ENCODE results near the gene METTL13.

DNA sequence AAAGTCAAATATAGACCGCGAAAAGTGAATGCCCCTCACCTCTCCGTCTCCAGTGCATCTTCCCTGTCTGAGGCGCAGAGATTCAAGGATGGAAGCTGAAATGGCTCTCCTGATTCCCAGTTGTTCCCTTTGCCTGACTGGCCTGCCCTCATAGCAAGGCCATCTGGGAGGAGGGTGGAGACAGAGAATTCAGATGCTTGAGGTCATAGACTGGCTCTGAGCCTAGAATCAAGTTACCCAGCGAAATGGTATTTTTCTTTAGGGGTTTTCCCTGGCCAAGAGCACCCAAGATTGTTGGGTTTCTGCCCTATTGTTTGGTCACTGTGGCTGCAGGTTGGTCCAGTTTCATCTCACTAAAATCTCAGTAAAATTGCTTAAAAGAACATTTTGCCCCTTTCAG, 7.2 kb downstream of the METTL13 start:
- TF ChIP-seq TCF7L2 (IDR thresholded peaks at IDR 0.05; ENCODE audit: low read depth, low read length) (no peak), POLR2AphosphoS5 (IDR thresholded peaks at IDR 0.05; ENCODE audit: low read depth, low read length) (no peak), SIN3A (IDR thresholded peaks at IDR 0.05; ENCODE audit: borderline replicate concordance, insufficient read depth, low read depth, low read length) (no peak)
- TF ChIP-seq, protein P1, sequence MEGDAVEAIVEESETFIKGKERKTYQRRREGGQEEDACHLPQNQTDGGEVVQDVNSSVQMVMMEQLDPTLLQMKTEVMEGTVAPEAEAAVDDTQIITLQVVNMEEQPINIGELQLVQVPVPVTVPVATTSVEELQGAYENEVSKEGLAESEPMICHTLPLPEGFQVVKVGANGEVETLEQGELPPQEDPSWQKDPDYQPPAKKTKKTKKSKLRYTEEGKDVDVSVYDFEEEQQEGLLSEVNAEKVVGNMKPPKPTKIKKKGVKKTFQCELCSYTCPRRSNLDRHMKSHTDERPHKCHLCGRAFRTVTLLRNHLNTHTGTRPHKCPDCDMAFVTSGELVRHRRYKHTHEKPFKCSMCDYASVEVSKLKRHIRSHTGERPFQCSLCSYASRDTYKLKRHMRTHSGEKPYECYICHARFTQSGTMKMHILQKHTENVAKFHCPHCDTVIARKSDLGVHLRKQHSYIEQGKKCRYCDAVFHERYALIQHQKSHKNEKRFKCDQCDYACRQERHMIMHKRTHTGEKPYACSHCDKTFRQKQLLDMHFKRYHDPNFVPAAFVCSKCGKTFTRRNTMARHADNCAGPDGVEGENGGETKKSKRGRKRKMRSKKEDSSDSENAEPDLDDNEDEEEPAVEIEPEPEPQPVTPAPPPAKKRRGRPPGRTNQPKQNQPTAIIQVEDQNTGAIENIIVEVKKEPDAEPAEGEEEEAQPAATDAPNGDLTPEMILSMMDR (IDR thresholded peaks at IDR 0.05): no peak
- TF ChIP-seq, protein P2, sequence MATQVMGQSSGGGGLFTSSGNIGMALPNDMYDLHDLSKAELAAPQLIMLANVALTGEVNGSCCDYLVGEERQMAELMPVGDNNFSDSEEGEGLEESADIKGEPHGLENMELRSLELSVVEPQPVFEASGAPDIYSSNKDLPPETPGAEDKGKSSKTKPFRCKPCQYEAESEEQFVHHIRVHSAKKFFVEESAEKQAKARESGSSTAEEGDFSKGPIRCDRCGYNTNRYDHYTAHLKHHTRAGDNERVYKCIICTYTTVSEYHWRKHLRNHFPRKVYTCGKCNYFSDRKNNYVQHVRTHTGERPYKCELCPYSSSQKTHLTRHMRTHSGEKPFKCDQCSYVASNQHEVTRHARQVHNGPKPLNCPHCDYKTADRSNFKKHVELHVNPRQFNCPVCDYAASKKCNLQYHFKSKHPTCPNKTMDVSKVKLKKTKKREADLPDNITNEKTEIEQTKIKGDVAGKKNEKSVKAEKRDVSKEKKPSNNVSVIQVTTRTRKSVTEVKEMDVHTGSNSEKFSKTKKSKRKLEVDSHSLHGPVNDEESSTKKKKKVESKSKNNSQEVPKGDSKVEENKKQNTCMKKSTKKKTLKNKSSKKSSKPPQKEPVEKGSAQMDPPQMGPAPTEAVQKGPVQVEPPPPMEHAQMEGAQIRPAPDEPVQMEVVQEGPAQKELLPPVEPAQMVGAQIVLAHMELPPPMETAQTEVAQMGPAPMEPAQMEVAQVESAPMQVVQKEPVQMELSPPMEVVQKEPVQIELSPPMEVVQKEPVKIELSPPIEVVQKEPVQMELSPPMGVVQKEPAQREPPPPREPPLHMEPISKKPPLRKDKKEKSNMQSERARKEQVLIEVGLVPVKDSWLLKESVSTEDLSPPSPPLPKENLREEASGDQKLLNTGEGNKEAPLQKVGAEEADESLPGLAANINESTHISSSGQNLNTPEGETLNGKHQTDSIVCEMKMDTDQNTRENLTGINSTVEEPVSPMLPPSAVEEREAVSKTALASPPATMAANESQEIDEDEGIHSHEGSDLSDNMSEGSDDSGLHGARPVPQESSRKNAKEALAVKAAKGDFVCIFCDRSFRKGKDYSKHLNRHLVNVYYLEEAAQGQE (IDR thresholded peaks at IDR 0.05; ENCODE audit: insufficient read depth in 1 of 2, low read depth in 2 of 2, low read length in 1 of 2): no peak

Data from Panc1 (cell line).